ENCODE results near the gene ELAVL3.
A peak's percentile ranks its signal among the peaks of the same experiment; 100 is the strongest.
"Not testable (repeated sequence)": the region's sequence is repeated elsewhere in the genome, so short reads cannot be mapped to it uniquely, and the experiment has no call there.

The ELAVL3 gene

GRCh38 chr19:11486661-11487503, 6.0 kb upstream of the ELAVL3 start:
- no peak for DNase-seq

GRCh38 chr19:11485245-11485837, 4.5 kb upstream of the ELAVL3 start:
- no peak for DNase-seq

- no peak for DNase-seq
These were observed 2.7 kb upstream of the ELAVL3 start for GRCh38 chr19:11483366-11484111.

- DNase-seq = peak; percentile 88
These were observed 1.7 kb upstream of the ELAVL3 start for GRCh38 chr19:11482384-11483050.

GRCh38 chr19:11481534-11482383, 913 bp upstream of the ELAVL3 start:
- peak; percentile 95 for DNase-seq

GRCh38 chr19:11479898-11480714, 740 bp downstream of the ELAVL3 start:
- peak; percentile 16 for DNase-seq

GRCh38 chr19:11479090-11479897, 1.6 kb downstream of the ELAVL3 start:
- DNase-seq = peak; percentile 84

GRCh38 chr19:11478167-11479089, 2.4 kb downstream of the ELAVL3 start:
- peak; percentile 25 for DNase-seq

- DNase-seq = no peak
These were observed 5.0 kb downstream of the ELAVL3 start for GRCh38 chr19:11475861-11476260.

- DNase-seq = not testable (repeated sequence)
These were observed 5.5 kb downstream of the ELAVL3 start for GRCh38 chr19:11475343-11475742.

GRCh38 chr19:11473725-11474124, 7.1 kb downstream of the ELAVL3 start:
- DNase-seq = no peak

- not testable (repeated sequence) for DNase-seq
These were observed 12.5 kb downstream of the ELAVL3 start for GRCh38 chr19:11468266-11468845.

- DNase-seq = no peak
These were observed 15.2 kb downstream of the ELAVL3 start for GRCh38 chr19:11465600-11465999.

GRCh38 chr19:11464333-11465265, 16.2 kb downstream of the ELAVL3 start:
- no peak for DNase-seq

GRCh38 chr19:11463391-11463790, 17.5 kb downstream of the ELAVL3 start:
- DNase-seq = no peak

GRCh38 chr19:11461453-11461852, 19.4 kb downstream of the ELAVL3 start:
- DNase-seq = no peak

GRCh38 chr19:11460207-11460606, 20.6 kb downstream of the ELAVL3 start:
- no peak for DNase-seq

- not testable (repeated sequence) for DNase-seq
These were observed 21.9 kb downstream of the ELAVL3 start for GRCh38 chr19:11458912-11459311.

All from midbrain (tissue), 1 donor.